ENCODE results near the gene BTBD10.

- TF ChIP-seq, protein P1, sequence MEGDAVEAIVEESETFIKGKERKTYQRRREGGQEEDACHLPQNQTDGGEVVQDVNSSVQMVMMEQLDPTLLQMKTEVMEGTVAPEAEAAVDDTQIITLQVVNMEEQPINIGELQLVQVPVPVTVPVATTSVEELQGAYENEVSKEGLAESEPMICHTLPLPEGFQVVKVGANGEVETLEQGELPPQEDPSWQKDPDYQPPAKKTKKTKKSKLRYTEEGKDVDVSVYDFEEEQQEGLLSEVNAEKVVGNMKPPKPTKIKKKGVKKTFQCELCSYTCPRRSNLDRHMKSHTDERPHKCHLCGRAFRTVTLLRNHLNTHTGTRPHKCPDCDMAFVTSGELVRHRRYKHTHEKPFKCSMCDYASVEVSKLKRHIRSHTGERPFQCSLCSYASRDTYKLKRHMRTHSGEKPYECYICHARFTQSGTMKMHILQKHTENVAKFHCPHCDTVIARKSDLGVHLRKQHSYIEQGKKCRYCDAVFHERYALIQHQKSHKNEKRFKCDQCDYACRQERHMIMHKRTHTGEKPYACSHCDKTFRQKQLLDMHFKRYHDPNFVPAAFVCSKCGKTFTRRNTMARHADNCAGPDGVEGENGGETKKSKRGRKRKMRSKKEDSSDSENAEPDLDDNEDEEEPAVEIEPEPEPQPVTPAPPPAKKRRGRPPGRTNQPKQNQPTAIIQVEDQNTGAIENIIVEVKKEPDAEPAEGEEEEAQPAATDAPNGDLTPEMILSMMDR (IDR thresholded peaks at IDR 0.05) = no peak
- TF ChIP-seq POLR2A (IDR thresholded peaks at IDR 0.05) (no peak), EP300 (IDR thresholded peaks at IDR 0.05) (no peak)
These were observed 74.3 kb downstream of the BTBD10 start for GRCh38 chr11:13388741-13389140.

Data from suprapubic skin (tissue), 3 donors.